ENCODE measurements around the gene HIPK2.
"Not testable (repeated sequence)": the region's sequence is repeated elsewhere in the genome, so short reads cannot be mapped to it uniquely, and the experiment has no call there.

The HIPK2 gene

GRCh38 chr7:139673230-139673629 is 104.6 kb downstream of the HIPK2 start:
- Histone ChIP-seq H2AFZ (no peak overlapping the region), H3K9me3 (ENCODE audit: control insufficient read depth, low read length) (no peaks in the 10 kb centered on the region), H3K9ac (no peak overlapping the region), H3K79me2 (peaks cover 4% of the 10 kb centered on the region), H3K27me3 (ENCODE audit: control insufficient read depth, insufficient read depth, low read length) (no peaks in the 10 kb centered on the region), H3K4me3 (ENCODE audit: low read depth, low read length) (no peak overlapping the region), H3K36me3 (ENCODE audit: control insufficient read depth, insufficient read depth, low read length) (no peaks in the 10 kb centered on the region), H3K27ac (no peak overlapping the region), H3K4me2 (ENCODE audit: low read length) (no peak overlapping the region), H3K4me1 (no peaks in the 10 kb centered on the region)
- TF ChIP-seq, protein P1, sequence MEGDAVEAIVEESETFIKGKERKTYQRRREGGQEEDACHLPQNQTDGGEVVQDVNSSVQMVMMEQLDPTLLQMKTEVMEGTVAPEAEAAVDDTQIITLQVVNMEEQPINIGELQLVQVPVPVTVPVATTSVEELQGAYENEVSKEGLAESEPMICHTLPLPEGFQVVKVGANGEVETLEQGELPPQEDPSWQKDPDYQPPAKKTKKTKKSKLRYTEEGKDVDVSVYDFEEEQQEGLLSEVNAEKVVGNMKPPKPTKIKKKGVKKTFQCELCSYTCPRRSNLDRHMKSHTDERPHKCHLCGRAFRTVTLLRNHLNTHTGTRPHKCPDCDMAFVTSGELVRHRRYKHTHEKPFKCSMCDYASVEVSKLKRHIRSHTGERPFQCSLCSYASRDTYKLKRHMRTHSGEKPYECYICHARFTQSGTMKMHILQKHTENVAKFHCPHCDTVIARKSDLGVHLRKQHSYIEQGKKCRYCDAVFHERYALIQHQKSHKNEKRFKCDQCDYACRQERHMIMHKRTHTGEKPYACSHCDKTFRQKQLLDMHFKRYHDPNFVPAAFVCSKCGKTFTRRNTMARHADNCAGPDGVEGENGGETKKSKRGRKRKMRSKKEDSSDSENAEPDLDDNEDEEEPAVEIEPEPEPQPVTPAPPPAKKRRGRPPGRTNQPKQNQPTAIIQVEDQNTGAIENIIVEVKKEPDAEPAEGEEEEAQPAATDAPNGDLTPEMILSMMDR (IDR thresholded peaks at IDR 0.05) = no peak

GRCh38 chr7:139671967-139672366 is 105.8 kb downstream of the HIPK2 start:
- Histone ChIP-seq H3K9ac (no peak overlapping the region), H3K9me3 (ENCODE audit: control insufficient read depth, low read length) (no peaks in the 10 kb centered on the region), H3K4me2 (ENCODE audit: low read length) (no peak overlapping the region), H3K4me1 (no peaks in the 10 kb centered on the region), H2AFZ (no peak overlapping the region), H3K27me3 (ENCODE audit: control insufficient read depth, insufficient read depth, low read length) (no peaks in the 10 kb centered on the region), H3K4me3 (ENCODE audit: low read depth, low read length) (no peak overlapping the region), H3K36me3 (ENCODE audit: control insufficient read depth, insufficient read depth, low read length) (no peaks in the 10 kb centered on the region), H3K27ac (no peak overlapping the region), H3K79me2 (peaks cover 4% of the 10 kb centered on the region)
- TF ChIP-seq, protein P1 (IDR thresholded peaks at IDR 0.05) = no peak

DNA sequence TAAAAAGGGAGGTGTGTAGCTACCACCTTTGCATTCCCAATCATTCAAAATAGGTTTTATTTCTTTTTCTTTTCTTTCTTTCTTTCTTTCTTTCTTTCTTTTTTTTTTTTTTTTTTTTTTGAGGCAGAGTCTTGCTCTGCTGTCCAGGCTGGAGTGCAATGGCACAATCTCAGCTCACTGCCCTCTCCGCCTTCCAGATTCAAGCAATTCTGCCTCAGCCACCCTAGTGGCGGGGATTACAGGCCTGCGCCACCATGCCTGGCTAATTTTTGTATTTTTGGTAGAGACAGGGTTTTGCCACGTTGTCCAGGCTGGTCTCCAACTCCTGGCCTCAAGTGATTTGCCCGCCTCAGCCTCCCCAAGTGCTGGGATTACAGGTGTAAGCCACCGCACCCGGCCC is 107.1 kb downstream of the HIPK2 start:
- not testable (repeated sequence) for H3K4me2 ChIP-seq (ENCODE audit: low read length); H3K9me3 ChIP-seq (ENCODE audit: control insufficient read depth, low read length); H3K79me2 ChIP-seq; H2AFZ ChIP-seq; H3K27me3 ChIP-seq (ENCODE audit: control insufficient read depth, insufficient read depth, low read length); H3K4me1 ChIP-seq; H3K4me3 ChIP-seq (ENCODE audit: low read depth, low read length); H3K9ac ChIP-seq; H3K36me3 ChIP-seq (ENCODE audit: control insufficient read depth, insufficient read depth, low read length); H3K27ac ChIP-seq

GRCh38 chr7:139669106-139670061 is 108.4 kb downstream of the HIPK2 start:
- Histone ChIP-seq H3K27me3 (ENCODE audit: control insufficient read depth, insufficient read depth, low read length) (no peaks in the 10 kb centered on the region), H3K4me3 (ENCODE audit: low read depth, low read length) (no peak overlapping the region), H3K9me3 (ENCODE audit: control insufficient read depth, low read length) (no peaks in the 10 kb centered on the region), H3K79me2 (peaks cover 7% of the 10 kb centered on the region), H3K36me3 (ENCODE audit: control insufficient read depth, insufficient read depth, low read length) (no peaks in the 10 kb centered on the region), H2AFZ (no peak overlapping the region), H3K4me2 (ENCODE audit: low read length) (no peak overlapping the region), H3K4me1 (no peaks in the 10 kb centered on the region), H3K27ac (no peak overlapping the region), H3K9ac (no peak overlapping the region)
- TF ChIP-seq, protein P1 (IDR thresholded peaks at IDR 0.05) = no peak

DNA sequence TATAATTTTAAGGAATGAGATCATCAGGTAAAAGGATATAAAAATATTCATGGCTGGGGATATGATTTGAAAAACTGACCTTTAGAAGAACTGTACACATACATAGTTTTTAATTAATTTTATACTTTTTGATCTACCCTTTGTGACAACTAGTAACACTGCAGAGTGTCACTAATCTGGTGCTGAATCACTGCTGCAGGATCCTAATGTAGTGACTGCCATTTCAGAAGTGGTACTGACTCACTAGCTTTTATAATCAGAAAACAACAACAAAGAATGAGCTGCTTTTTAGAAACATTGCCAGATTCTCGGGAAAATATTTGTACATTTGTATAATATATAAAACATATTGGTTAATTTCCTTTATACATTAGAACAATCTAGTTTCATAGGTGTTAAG is 110.4 kb downstream of the HIPK2 start:
- no peaks in the 10 kb centered on the region for H3K4me1 ChIP-seq
- H3K9ac ChIP-seq = no peak overlapping the region
- H3K79me2 ChIP-seq = peaks cover 17% of the 10 kb centered on the region
- H2AFZ ChIP-seq = no peak overlapping the region
- H3K4me3 ChIP-seq (ENCODE audit: low read depth, low read length) = no peak overlapping the region
- no peak overlapping the region for H3K27ac ChIP-seq
- no peaks in the 10 kb centered on the region for H3K9me3 ChIP-seq (ENCODE audit: control insufficient read depth, low read length)
- H3K4me2 ChIP-seq (ENCODE audit: low read length) = no peak overlapping the region
- no peaks in the 10 kb centered on the region for H3K27me3 ChIP-seq (ENCODE audit: control insufficient read depth, insufficient read depth, low read length)
- TF ChIP-seq, protein P1 (IDR thresholded peaks at IDR 0.05) = no peak
- H3K36me3 ChIP-seq (ENCODE audit: control insufficient read depth, insufficient read depth, low read length) = no peaks in the 10 kb centered on the region
